HCT116 (cell line): ENCODE measurements around the gene PCDHA11. TPM values are rescaled to one million over a fixed set of nuclear protein-coding genes. Genes with fewer than 3 reads are reported as not detected.
"Not testable (repeated sequence)": the region's sequence is repeated elsewhere in the genome, so short reads cannot be mapped to it uniquely, and the experiment has no call there.

Experiments
- ATAC-seq: fragments of 200-7000 bp; cut with Tn5 transposase; 2 replicates; pipeline ENCODE4 v1.9.1; 2020; ENCODE audit warnings: mild to moderate bottlenecking, moderate library complexity
- BruUV-seq: library from RNA; stranded (reverse); fragments of 400-500 nt; replicated peaks from 2 replicates; lab custom pipeline; 2021; lab: Mats Ljungman, UMichigan
- CTCF ChIA-PET: fragments of 300-600 bp; sonication (Branson Sonifier 250); formaldehyde crosslinking; loops from one replicate; lab custom pipeline; 2021; ENCODE audit warnings: antibody characterized with exemption; lab: Charles Lee
- POLR2A ChIA-PET: fragments of 300-600, 350-600 bp; sonication (Branson Sonifier 250); formaldehyde crosslinking; loops from one replicate; lab custom pipeline; 2021; ENCODE audit warnings: antibody characterized with exemption; lab: Charles Lee
- RAD21 ChIA-PET, 2 experiments: fragments of 300-600 bp; sonication (Branson Sonifier 250); formaldehyde crosslinking; loops; one replicate each; lab custom pipeline; 2023; ENCODE audit warnings: low total read pairs in 2 of 2; ENCODE audit not compliant: uncharacterized antibody in 2 of 2, unreplicated experiment in 2 of 2, low non-redundant PET in 1 of 2; lab: Charles Lee
- DNase-seq: peaks from one replicate; pipeline ENCODE4 v3.0.0-alpha.2; 2010; ENCODE audit warnings: low read depth, low spot score
- H2AFZ ChIP-seq: fragments of 200-600 bp; shearing (Covaris generic), sonication (generic); 2 replicates; pipeline ENCODE4 v1.6.1; 2017; ENCODE audit warnings: low read depth, mixed run types, mixed read lengths, antibody characterized with exemption, low read length; ENCODE audit not compliant: poor library complexity, severe bottlenecking
- H3K27ac ChIP-seq: 2 replicates; pipeline ENCODE4 v1.5.1; 2012; ENCODE audit warnings: low read depth, low read length
- H3K27me3 ChIP-seq: fragments of 200-600 bp; sonication (generic); 2 replicates; pipeline ENCODE4 v1.6.1; 2016; ENCODE audit warnings: mixed run types, low read length, mixed read lengths; ENCODE audit not compliant: insufficient read depth
- H3K36me3 ChIP-seq, 2 experiments: fragments of 200-500 bp in 1 of 2; fragments of 200-600 bp in 1 of 2; sonication (Bioruptor generic) in 1 of 2; sonication (generic) in 1 of 2; 2 replicates each; pipeline versions ENCODE4 v1.5.1 to v1.6.1; 2014 to 2016; ENCODE audit warnings: low read length in 2 of 2, inconsistent platforms in 1 of 2, mixed read lengths in 1 of 2, mixed run types in 1 of 2; ENCODE audit not compliant: insufficient read depth in 2 of 2, control insufficient read depth in 1 of 2
- H3K4me1 ChIP-seq, 2 experiments: fragments of 200-600 bp in 1 of 2; sonication (generic) in 1 of 2; 2 replicates each; pipeline versions ENCODE4 v1.5.1 to v1.6.1; 2012 to 2017; ENCODE audit warnings: low read length in 2 of 2, inconsistent platforms in 1 of 2, mild to moderate bottlenecking in 1 of 2, mixed read lengths in 1 of 2, mixed run types in 1 of 2, moderate library complexity in 1 of 2; ENCODE audit not compliant: insufficient read depth in 2 of 2, control insufficient read depth in 1 of 2
- H3K4me2 ChIP-seq: fragments of 200-600 bp; sonication (generic); 2 replicates; pipeline ENCODE4 v1.6.1; 2017; ENCODE audit warnings: mixed run types, low read length, mixed read lengths
- H3K4me3 ChIP-seq, 2 experiments: fragments of 200-600 bp in 1 of 2; sonication (generic) in 1 of 2; replicated peaks in 1 of 2; 2 replicates each; pipeline ENCODE4 v1.5.1; 2011 to 2016; ENCODE audit warnings: low read length in 2 of 2, control low read depth in 1 of 2, low read depth in 1 of 2, mild to moderate bottlenecking in 1 of 2, mixed read lengths in 1 of 2, mixed run types in 1 of 2
- H3K79me2 ChIP-seq: fragments of 200-600 bp; sonication (generic); 2 replicates; pipeline ENCODE4 v1.6.1; 2017; ENCODE audit warnings: mild to moderate bottlenecking, mixed run types, low read length, moderate library complexity, mixed read lengths; ENCODE audit not compliant: insufficient read depth
- H3K9ac ChIP-seq: fragments of 200-600 bp; sonication (generic); 2 replicates; pipeline ENCODE4 v1.6.1; 2016; ENCODE audit warnings: low read length, mixed read lengths
- H3K9me2 ChIP-seq: fragments of 200-600 bp; sonication (generic), shearing (Covaris generic); 2 replicates; pipeline ENCODE4 v1.6.1; 2017; ENCODE audit warnings: mixed run types, mild to moderate bottlenecking, moderate library complexity; ENCODE audit not compliant: insufficient read depth
- H3K9me3 ChIP-seq, 2 experiments: fragments of 200-500 bp in 1 of 2; fragments of 200-600 bp in 1 of 2; sonication (Bioruptor generic) in 1 of 2; sonication (generic) in 1 of 2; 2 replicates each; pipeline ENCODE4 v1.6.1; 2014 to 2017; ENCODE audit warnings: low read length in 2 of 2, mixed read lengths in 2 of 2, inconsistent platforms in 1 of 2, low read depth in 1 of 2, mild to moderate bottlenecking in 1 of 2, mixed run types in 1 of 2, moderate library complexity in 1 of 2; ENCODE audit not compliant: control insufficient read depth in 1 of 2, insufficient read depth in 1 of 2
- H4K20me1 ChIP-seq: fragments of 200-600 bp; sonication (generic), shearing (Covaris generic); 2 replicates; pipeline ENCODE4 v1.6.1; 2017; ENCODE audit warnings: mixed run types, mild to moderate bottlenecking, moderate library complexity; ENCODE audit not compliant: insufficient read depth
- ATF3 ChIP-seq: IDR thresholded peaks from 2 replicates; pipeline ENCODE4 v1.6.1; 2012
- CEBPB ChIP-seq: IDR thresholded peaks from 2 replicates; pipeline ENCODE4 v1.6.1; 2012; ENCODE audit warnings: low read depth
- EZH2 ChIP-seq: fragments of 200-600 bp; sonication (generic); IDR thresholded peaks from 2 replicates; pipeline ENCODE4 v1.6.1; 2017; ENCODE audit warnings: antibody characterized with exemption, mixed run types
- FOSL1 ChIP-seq: IDR thresholded peaks from 2 replicates; pipeline ENCODE4 v1.6.1; 2012; ENCODE audit warnings: low read depth
- REST ChIP-seq: IDR thresholded peaks from 2 replicates; pipeline ENCODE4 v1.6.1; 2012; ENCODE audit warnings: low read depth
- SP1 ChIP-seq: IDR thresholded peaks from 2 replicates; pipeline ENCODE4 v1.6.1; 2012; ENCODE audit warnings: low read depth
- SRF ChIP-seq: IDR thresholded peaks from 2 replicates; pipeline ENCODE4 v1.6.1; 2012; ENCODE audit warnings: low read depth
- TCF7L2 ChIP-seq: IDR thresholded peaks from 2 replicates; pipeline ENCODE4 v1.7.0; 2011; ENCODE audit warnings: borderline replicate concordance, inconsistent platforms; ENCODE audit not compliant: insufficient read depth, insufficient read length; ENCODE audit errors: extremely low read depth
- ZBTB33 ChIP-seq: IDR thresholded peaks from 2 replicates; pipeline ENCODE4 v1.6.1; 2011; ENCODE audit warnings: mild to moderate bottlenecking, low read length, moderate library complexity; ENCODE audit not compliant: insufficient replicate concordance; ENCODE audit errors: extremely low read depth
- intact Hi-C: fragments of 100-400 bp; cut with micrococcal nuclease; formaldehyde crosslinking; loops from 2 replicates; pipeline ENCODE4 v1.10.0; 2022
- total RNA-seq: library from RNA; stranded (reverse); gene quantifications from one replicate; pipeline ENCODE4 v1.2.1, GENCODE V29; 2021; ENCODE audit not compliant: unreplicated experiment

PCDHA11 gene
- total RNA-seq, 1 experiment from 2014 or later: 0.27 TPM

GRCh38 chr5:140842798-140843733 lies 25.7 kb upstream of the PCDHA11 start:
- Histone ChIP-seq H3K27ac (no peak overlapping the region), H3K79me2 (no peaks in the 10 kb centered on the region), H4K20me1 (no peaks in the 10 kb centered on the region), H3K9me2 (no peaks in the 10 kb centered on the region), H3K4me1 (no peaks in the 10 kb centered on the region), H3K9ac (no peak overlapping the region), H3K4me3 (no peak overlapping the region), H3K9me3 (no peaks in the 10 kb centered on the region), H2AFZ (no peak overlapping the region), H3K36me3 (no peaks in the 10 kb centered on the region), H3K27me3 (no peaks in the 10 kb centered on the region), H3K4me2 (no peak overlapping the region)
- CTCF ChIA-PET: no interaction called here
- TF ChIP-seq ZBTB33 (no peak), EZH2 (no peak), CEBPB (no peak), TCF7L2 (no peak), REST (no peak), SP1 (no peak), ATF3 (no peak), SRF (no peak), FOSL1 (no peak)
- POLR2A ChIA-PET: no interaction called here
- DNase-seq (no peak), ATAC-seq (no peak)
- intact Hi-C loops: no loop called here
- RAD21 ChIA-PET: no interaction called here
- BruUV-seq: no TSS peak

- H3K9me3 ChIP-seq, H3K79me2 ChIP-seq, H3K27me3 ChIP-seq, H3K9ac ChIP-seq, DNase-seq, H3K4me3 ChIP-seq, CTCF ChIA-PET, H3K27ac ChIP-seq, H3K4me1 ChIP-seq, intact Hi-C loops, BruUV-seq, RAD21 ChIA-PET, ATAC-seq, H4K20me1 ChIP-seq, H3K4me2 ChIP-seq, POLR2A ChIA-PET, H3K36me3 ChIP-seq, H3K9me2 ChIP-seq, H2AFZ ChIP-seq: not testable (repeated sequence)
Observed at GRCh38 chr5:140848139-140849102, 20.3 kb upstream of the PCDHA11 start, which contains the start of gene PCDHA9. Gene PCDHA9, plus strand, starts transcription at chr5:140848382. Its CDS starts 114 bp downstream, at chr5:140848496.
